DMS 273 (cell line): ENCODE data around the gene MYH15.
"Not testable (repeated sequence)": the region's sequence is repeated elsewhere in the genome, so short reads cannot be mapped to it uniquely, and the experiment has no call there.

Experiments used
- DNase-seq: peaks from one replicate; lab custom pipeline; 2025; ENCODE audit not compliant: unreplicated experiment; lab: John Stamatoyannopoulos, UW

The MYH15 gene

DNA sequence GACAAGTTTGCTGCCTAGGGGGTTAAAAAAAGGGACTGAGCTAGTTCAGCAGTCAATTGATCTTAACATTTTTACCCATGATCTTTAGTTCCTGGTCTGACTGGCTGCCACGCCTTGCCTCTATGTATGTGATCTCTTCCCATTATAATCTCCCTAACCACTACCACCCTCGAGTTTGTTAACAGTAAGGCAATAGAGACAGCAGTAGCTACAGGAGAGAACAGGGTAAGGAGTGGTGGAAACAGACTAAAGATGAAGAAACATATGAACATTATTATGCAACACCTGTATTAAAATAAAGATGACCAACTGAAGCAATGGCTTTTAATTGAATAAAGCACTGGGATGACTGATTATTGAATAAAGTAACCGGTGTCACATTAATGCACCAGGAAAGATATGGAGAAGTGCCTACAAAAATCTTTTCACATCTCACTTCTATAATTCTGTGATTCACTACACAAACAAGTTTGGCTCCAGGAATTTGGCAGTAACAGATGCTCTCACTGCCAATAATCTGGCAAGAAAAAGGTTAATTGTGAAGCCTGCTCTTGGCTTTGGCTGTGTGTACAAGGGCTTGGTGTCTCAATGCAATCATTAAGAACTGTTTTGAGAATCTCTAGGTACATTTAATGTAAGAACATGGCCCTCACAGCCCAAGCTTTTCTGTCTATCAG, 118.3 kb downstream of the MYH15 start:
- peak; percentile 88 for DNase-seq

GRCh38 chr3:108389372-108389771, 121.0 kb downstream of the MYH15 start:
- no peak for DNase-seq

DNA sequence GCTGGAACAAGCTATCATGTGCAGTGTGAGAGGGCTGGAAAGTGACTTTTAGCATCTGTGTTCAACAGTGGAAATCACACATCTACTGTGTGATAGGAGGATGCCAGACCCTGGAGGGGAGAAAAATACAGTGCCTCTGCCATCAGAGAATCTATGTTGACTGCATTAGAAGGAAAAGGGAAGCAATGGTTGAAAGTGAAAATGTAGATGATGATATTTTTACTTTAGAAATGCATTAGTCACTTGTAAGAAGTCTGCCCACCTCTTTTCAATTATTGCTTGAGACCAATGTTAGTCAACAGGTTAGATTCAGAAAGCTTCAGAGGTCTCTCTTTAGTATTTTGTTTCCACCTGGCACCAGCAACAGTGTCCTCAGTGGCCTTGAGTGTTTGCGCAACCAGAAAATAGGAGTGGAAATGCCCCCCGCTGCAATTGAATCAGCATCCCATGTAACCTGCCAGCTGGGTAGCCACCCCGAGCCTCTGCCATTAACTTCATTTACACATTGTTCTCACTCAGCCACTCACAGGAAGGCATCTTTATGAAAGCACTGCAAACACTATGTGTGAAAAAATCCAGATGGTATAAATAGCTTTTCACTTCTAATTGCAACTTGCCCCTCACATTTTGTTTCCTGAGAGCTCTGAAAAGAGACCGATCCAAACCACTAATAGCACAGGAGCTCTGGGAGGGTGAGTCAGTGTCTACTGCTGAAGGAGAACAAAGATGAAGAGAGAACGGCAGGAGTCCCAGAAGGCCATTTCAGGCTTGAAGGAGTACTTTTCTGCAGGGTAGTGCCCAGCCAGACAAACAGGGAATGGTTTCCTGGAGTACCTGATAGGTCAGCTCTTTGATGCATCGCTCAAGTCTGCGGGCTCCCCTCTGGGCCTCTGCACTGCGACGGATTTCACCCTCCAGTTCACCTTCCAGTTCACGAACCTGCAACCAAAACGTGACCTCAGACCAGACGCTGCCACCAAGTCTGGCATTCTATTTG, 122.0 kb downstream of the MYH15 start:
- DNase-seq, result no peak

DNA sequence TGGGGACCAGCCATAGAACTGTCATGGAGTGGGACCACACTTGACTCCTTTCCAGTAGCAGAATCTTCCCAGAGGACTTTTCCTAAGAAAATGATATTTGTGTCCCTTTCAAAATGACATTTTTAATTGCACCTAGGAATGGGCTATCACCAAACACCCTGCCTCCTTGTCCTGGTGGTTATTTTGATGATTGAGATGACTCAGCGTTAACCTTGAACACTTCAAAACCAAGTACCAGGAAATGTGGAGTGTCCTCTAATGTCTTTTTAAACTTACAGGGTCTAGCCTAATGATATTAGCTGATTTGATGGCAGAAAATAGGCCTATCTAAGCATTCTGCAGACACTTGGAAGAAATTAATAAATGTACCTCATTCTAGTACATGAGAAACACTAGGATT, 123.3 kb downstream of the MYH15 start:
- DNase-seq, result no peak

DNA sequence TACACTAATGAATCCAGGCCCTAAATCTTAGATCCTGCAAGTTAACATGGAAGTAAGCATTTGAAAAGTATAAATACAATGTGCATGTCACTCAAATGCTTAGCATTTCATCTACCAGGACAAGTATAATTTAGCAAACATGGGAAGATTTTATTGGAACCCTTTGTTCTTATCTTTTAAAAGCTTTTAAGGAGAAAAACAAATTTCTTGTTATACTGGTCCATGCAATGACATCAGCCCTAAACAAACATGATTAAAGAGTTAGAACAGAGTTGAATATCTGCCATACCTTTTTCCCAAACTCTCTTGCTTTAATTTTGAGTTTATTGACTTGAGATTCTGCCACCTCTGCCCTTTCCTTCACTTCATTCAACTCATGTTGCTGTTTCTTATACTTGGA, 127.1 kb downstream of the MYH15 start:
- DNase-seq, result no peak

DNA sequence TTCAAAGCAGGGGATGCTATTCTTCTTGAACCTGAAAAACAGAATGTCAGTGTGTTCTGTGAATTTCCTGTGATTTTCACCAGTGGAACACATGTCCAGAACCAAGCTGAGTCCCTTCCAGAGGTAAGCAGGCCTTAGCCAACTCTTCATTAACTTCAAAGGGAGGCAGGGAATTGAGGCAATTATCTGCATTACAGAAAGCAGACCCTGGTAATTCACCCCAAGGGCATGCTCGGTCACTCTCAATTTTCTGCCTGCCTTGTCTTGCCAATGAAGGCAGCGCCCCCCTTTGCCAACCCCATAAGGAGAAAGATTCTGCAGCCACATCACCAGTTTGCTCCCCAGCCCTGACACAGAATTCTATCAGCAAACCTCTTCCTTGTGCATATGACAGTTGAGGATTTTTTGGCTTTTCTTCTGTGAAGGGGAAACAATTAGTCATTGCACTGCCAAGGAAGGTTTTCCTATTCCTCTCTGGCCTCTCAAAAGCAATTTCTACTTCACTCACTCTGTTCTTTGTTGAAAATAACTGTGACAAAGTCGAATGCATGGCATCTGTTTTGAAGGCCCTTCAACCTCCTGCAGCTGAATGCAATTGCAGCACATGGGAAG, 128.8 kb downstream of the MYH15 start:
- DNase-seq, result no peak

DNA sequence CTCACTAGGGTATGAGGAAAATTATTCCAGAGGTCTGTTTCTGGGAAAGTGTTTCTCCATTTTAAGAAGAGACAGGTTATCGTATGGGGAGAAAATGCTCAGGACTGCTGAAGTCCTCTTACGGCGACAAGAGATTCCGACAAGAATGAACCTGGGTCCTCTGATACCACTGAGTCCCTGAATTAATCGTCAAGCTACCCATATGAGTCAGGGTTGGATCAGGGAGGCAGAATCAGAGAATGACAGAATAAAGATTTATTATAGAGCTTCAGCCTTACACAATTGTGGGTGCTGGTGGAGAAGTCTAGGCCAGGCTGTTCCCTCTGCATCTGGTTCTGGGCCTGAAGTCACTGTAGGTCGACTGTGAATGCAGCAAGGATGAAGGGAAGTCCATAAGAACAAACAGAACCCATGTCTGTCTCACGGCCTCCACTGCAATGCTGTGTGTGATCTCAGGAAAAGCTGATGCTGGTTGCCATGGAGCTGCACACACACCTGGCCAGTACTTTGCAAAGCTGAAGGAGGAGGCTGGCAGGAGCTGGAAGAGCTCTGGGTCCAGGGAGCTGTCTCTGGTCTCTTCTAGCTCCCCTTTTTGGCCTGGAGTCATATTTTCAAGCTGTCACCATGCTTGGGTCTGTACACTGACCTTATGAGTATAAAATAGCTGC, 130.1 kb downstream of the MYH15 start:
- DNase-seq, result no peak

DNA sequence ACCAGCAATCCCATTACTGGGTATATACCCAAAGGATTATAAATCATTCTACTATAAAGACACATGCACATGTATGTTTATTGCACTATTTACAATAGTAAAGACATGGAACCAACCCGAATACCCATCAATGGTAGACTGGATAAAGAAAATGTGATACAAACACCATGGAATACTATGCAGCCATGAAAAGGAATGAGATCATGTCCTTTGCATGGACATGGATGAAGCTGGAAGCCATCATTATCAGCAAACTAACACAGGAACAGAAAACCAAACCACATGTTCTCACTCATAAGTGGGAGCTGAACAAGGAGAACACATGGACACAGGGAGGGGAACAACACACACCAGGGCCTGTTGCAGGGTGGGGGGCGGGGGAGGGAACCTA, 131.4 kb downstream of the MYH15 start:
- not testable (repeated sequence) for DNase-seq

- no peak for DNase-seq
Measured at GRCh38 chr3:108378153-108378951, 132.0 kb downstream of the MYH15 start.

- DNase-seq, result no peak
Measured at GRCh38 chr3:108377384-108377783, 133.0 kb downstream of the MYH15 start.

DNA sequence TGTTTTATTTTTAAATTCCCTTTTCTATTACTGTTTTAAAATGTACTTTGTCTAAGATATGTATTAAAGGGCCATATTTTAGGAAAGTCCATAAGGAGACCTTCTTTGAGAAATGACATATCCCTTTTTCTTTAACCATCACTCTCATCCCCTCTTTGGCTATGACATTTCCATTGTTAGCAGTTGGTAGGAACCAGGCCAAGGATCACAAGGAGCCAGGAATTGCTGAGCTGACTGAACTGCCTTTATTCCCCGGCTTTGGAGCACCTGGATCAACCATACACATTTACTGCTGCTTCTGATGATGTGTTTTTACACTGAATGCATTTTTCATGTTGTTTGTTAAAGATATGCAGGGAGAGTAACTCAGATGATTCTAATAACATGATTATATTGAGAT, 134.4 kb downstream of the MYH15 start:
- no peak for DNase-seq

GRCh38 chr3:108359011-108359410, 151.4 kb downstream of the MYH15 start:
- DNase-seq, result no peak

GRCh38 chr3:108357042-108357441, 153.4 kb downstream of the MYH15 start:
- DNase-seq, result no peak

GRCh38 chr3:108354562-108354961, 155.8 kb downstream of the MYH15 start:
- no peak for DNase-seq

GRCh38 chr3:108352176-108352575, 158.2 kb downstream of the MYH15 start:
- peak; percentile 14 for DNase-seq

GRCh38 chr3:108346301-108347227, 163.8 kb downstream of the MYH15 start:
- peak; percentile 11 for DNase-seq

GRCh38 chr3:108345492-108346205, 164.7 kb downstream of the MYH15 start:
- DNase-seq, result peak; percentile 29

DNA sequence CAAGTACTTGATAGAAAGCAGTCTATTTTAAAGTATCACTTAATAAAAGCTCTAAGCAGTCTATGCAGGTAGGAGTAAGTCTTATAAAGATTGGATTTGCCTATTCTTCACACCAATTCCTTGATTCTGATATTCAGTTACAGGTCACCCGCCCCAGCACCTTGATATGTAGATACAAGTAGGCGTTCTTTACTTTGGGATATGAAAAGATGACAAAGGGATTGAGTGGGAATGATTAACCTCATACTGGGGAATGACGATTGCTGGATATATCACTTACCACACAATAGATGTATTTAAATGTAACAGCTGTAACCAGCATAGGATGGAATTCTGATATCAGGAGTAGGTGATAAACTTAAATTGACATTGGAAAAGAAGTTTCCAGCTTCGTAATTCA, 166.9 kb downstream of the MYH15 start:
- DNase-seq, result no peak
